Activated T-cell treated with anti-CD3 and anti-CD28 coated beads, Interleukin-2, amount 50 U/mL, for 4 hours (primary cell): Measurements from ENCODE around the gene MLH1. TPM values are rescaled to one million over a fixed set of nuclear protein-coding genes. Genes with fewer than 3 reads are reported as not detected.

Experiments
- ATAC-seq, 2 donors: fragments of 200-7000 bp; cut with Tn5 transposase; one replicate each; pipeline ENCODE4 v1.10.0; 2021
- DNase-seq: peaks from one replicate; pipeline ENCODE4 v3.0.0-alpha.2; 2020
- H3K27me3 Mint-ChIP-seq: one replicate; pipeline ENCODE4 v1.8.0; 2021; ENCODE audit warnings: low read depth, mixed read lengths
- H3K36me3 Mint-ChIP-seq: one replicate; pipeline ENCODE4 v1.8.0; 2022; ENCODE audit warnings: mixed read lengths; ENCODE audit not compliant: insufficient read depth
- H3K4me1 Mint-ChIP-seq: one replicate; pipeline ENCODE4 v1.8.0; 2021; ENCODE audit warnings: low read depth, mixed read lengths
- H3K4me3 Mint-ChIP-seq: one replicate; pipeline ENCODE4 v1.8.0; 2021; ENCODE audit warnings: mild to moderate bottlenecking, moderate library complexity, mixed read lengths
- H3K9me3 Mint-ChIP-seq: one replicate; pipeline ENCODE4 v1.8.0; 2021; ENCODE audit warnings: mixed read lengths
- total RNA-seq, 3 donors: library from RNA; stranded (reverse); gene quantifications; one replicate each; pipeline ENCODE4 v1.2.1, GENCODE V29; 2021

The MLH1 gene
- total RNA-seq, 3 donors from 2014 or later, result 50.7 to 63.9 (median 56.2) TPM

- ATAC-seq (no peak), DNase-seq (no peak)
- no peaks in the 10 kb centered on the region for H3K4me1 Mint-ChIP-seq
- no peaks in the 10 kb centered on the region for H3K9me3 Mint-ChIP-seq
- peaks cover 4% of the 10 kb centered on the region for H3K36me3 Mint-ChIP-seq
- no peaks in the 10 kb centered on the region for H3K27me3 Mint-ChIP-seq
- H3K4me3 Mint-ChIP-seq, result no peak overlapping the region
Measured at GRCh38 chr3:37100411-37100810, 107.1 kb downstream of the MLH1 start.

Other genes starting within 250 kb of the MLH1 start
- gene DCLK3, start 229.0 kb upstream of the MLH1 start, total RNA-seq, result not detected
- 1 to 10 TPM; 2.2 to 3.8 (median 2.7) TPM for gene TRANK1, start 48.5 kb upstream of the MLH1 start, total RNA-seq
- 1 to 10 TPM; 5.0 to 9.8 (median 7.2) TPM for gene EPM2AIP1, start 387 bp upstream of the MLH1 start, total RNA-seq
- 10 to 100 TPM; 24.8 to 40.8 (median 26.6) TPM for gene LRRFIP2, start 181.1 kb downstream of the MLH1 start, total RNA-seq
- 10 to 100 TPM; 31.5 to 37.0 (median 32.1) TPM for gene GOLGA4, start 249.8 kb downstream of the MLH1 start, total RNA-seq